Spinal cord (tissue), 10 donors: Measurements from ENCODE around the gene CUEDC1. TPM values are rescaled to one million over a fixed set of nuclear protein-coding genes. Genes with fewer than 3 reads are reported as not detected.
A peak's percentile ranks its signal among the peaks of the same experiment; 100 is the strongest.

Source experiments
- DNase-seq, 6 donors: peaks; one replicate each; pipeline versions ENCODE4 v3.0.0 to v3.0.0-alpha.2; 2013 to 2015; ENCODE audit warnings: low spot score in 6 of 6, low read depth in 4 of 6
- H3K27ac ChIP-seq: one replicate; pipeline ENCODE4 v1.5.1; 2013; ENCODE audit warnings: low read depth, low read length, control low read depth
- H3K27me3 ChIP-seq: one replicate; pipeline ENCODE4 v1.6.1; 2013; ENCODE audit warnings: low read length; ENCODE audit not compliant: control insufficient read depth, insufficient read depth
- H3K36me3 ChIP-seq: one replicate; pipeline ENCODE4 v1.6.1; 2013; ENCODE audit warnings: low read length; ENCODE audit not compliant: control insufficient read depth, insufficient read depth
- H3K4me1 ChIP-seq: one replicate; pipeline ENCODE4 v1.6.1; 2013; ENCODE audit warnings: low read length; ENCODE audit not compliant: control insufficient read depth, insufficient read depth
- H3K4me3 ChIP-seq: one replicate; pipeline ENCODE4 v1.5.1; 2013; ENCODE audit warnings: low read depth, low read length, control low read depth
- H3K9me3 ChIP-seq: one replicate; pipeline ENCODE4 v1.6.1; 2013; ENCODE audit warnings: low read length; ENCODE audit not compliant: control insufficient read depth, insufficient read depth
- WGBS: methylation state at CpG from one replicate; pipeline ENCODE4 v1.1.5; 2013; ENCODE audit warnings: missing lambda C conversion rate; ENCODE audit not compliant: insufficient coverage; 5-methylcytosine and 5-hydroxymethylcytosine counted together
- polyA plus RNA-seq, 2 donors: library from polyadenylated mRNA; unstranded; fragments of 120-200 nt; gene quantifications; one replicate each; pipeline ENCODE4 v1.2.1, GENCODE V29; 2013; ENCODE audit not compliant: insufficient read length in 2 of 2
- total RNA-seq, 2 donors: library from RNA; depleted of rRNA in 1 of 2; stranded (reverse); fragments of 120-200 nt in 1 of 2; fragments of >200 nt in 1 of 2; gene quantifications; one replicate each; pipeline versions ENCODE4 v1.2.3 to v1.2.4, GENCODE V29; 2013 to 2014
- donor health status: healthy.

CUEDC1 gene
- total and polyA plus RNA-seq, 4 donors, result 14.0 to 111 (median 63.8) TPM

- Histone ChIP-seq H3K36me3 (peaks cover 97% of the 10 kb centered on the region), H3K27me3 (no peaks in the 10 kb centered on the region), H3K4me1 (peaks cover 43% of the 10 kb centered on the region), H3K9me3 (no peaks in the 10 kb centered on the region), H3K27ac (peak overlapping the region; percentile 7), H3K4me3 (no peak overlapping the region)
- 77% methylated on average over 11 of the region's 13 CpGs for WGBS
- peak in 1 of 6 donors; percentile 4 for DNase-seq
Observed at GRCh38 chr17:57868910-57869616, 86.1 kb downstream of the CUEDC1 start.

- Histone ChIP-seq H3K27me3 (no peaks in the 10 kb centered on the region), H3K9me3 (no peaks in the 10 kb centered on the region), H3K36me3 (peaks cover 96% of the 10 kb centered on the region), H3K4me1 (peaks cover 39% of the 10 kb centered on the region), H3K4me3 (no peak overlapping the region), H3K27ac (peak overlapping the region; percentile 36)
- 37% methylated on average over 13 of the region's 23 CpGs for WGBS
- DNase-seq, result peak in 2 of 6 donors; percentile 44 to 60
Observed at GRCh38 chr17:57868007-57868909, 87.0 kb downstream of the CUEDC1 start.

GRCh38 chr17:57867126-57867525, 88.1 kb downstream of the CUEDC1 start:
- Histone ChIP-seq H3K4me3 (no peak overlapping the region), H3K36me3 (peaks cover 95% of the 10 kb centered on the region), H3K4me1 (peaks cover 39% of the 10 kb centered on the region), H3K9me3 (no peaks in the 10 kb centered on the region), H3K27me3 (no peaks in the 10 kb centered on the region), H3K27ac (no peak overlapping the region)
- WGBS, result over 99% methylated on average over 9 of the region's 10 CpGs
- no peak for DNase-seq

GRCh38 chr17:57866723-57867122, 88.5 kb downstream of the CUEDC1 start:
- 100% methylated on average over 4 of the region's 5 CpGs for WGBS
- peaks cover 93% of the 10 kb centered on the region for H3K36me3 ChIP-seq
- no peak overlapping the region for H3K4me3 ChIP-seq
- H3K27me3 ChIP-seq, result no peaks in the 10 kb centered on the region
- no peaks in the 10 kb centered on the region for H3K9me3 ChIP-seq
- peaks cover 40% of the 10 kb centered on the region for H3K4me1 ChIP-seq
- DNase-seq, result no peak
- no peak overlapping the region for H3K27ac ChIP-seq

GRCh38 chr17:57866319-57866718, 88.9 kb downstream of the CUEDC1 start:
- Histone ChIP-seq H3K36me3 (peaks cover 91% of the 10 kb centered on the region), H3K27me3 (no peaks in the 10 kb centered on the region), H3K9me3 (no peaks in the 10 kb centered on the region), H3K4me1 (peaks cover 44% of the 10 kb centered on the region), H3K4me3 (no peak overlapping the region), H3K27ac (no peak overlapping the region)
- WGBS, result 97% methylated on average over 9 of the region's 10 CpGs
- DNase-seq, result no peak

GRCh38 chr17:57864273-57864672, 90.9 kb downstream of the CUEDC1 start:
- Histone ChIP-seq H3K4me1 (peaks cover 54% of the 10 kb centered on the region), H3K4me3 (no peak overlapping the region), H3K36me3 (peaks cover 78% of the 10 kb centered on the region), H3K27me3 (no peaks in the 10 kb centered on the region), H3K9me3 (no peaks in the 10 kb centered on the region), H3K27ac (no peak overlapping the region)
- DNase-seq, result no peak
- WGBS, result 69% methylated on average over 8 of the region's 8 CpGs

- H3K27me3 ChIP-seq, result no peaks in the 10 kb centered on the region
- no peaks in the 10 kb centered on the region for H3K9me3 ChIP-seq
- H3K4me3 ChIP-seq, result no peak overlapping the region
- 61% methylated on average over 9 of the region's 16 CpGs for WGBS
- peak overlapping the region; percentile 61 for H3K27ac ChIP-seq
- DNase-seq, result no peak
- peaks cover 66% of the 10 kb centered on the region for H3K36me3 ChIP-seq
- H3K4me1 ChIP-seq, result peaks cover 45% of the 10 kb centered on the region
Observed at GRCh38 chr17:57862694-57863667, 92.2 kb downstream of the CUEDC1 start.

GRCh38 chr17:57861790-57862693, 93.2 kb downstream of the CUEDC1 start:
- peak overlapping the region; percentile 61 for H3K27ac ChIP-seq
- whole genome bisulfite sequencing, result 15% methylated on average over 58 of the region's 58 CpGs
- no peak for DNase-seq

More at GRCh38 chr17:57861790-57862693, 93.2 kb downstream of the CUEDC1 start:
- Histone ChIP-seq H3K36me3 (peaks cover 57% of the 10 kb centered on the region), H3K4me3 (peak overlapping the region; percentile 32), H3K9me3 (no peaks in the 10 kb centered on the region), H3K4me1 (peaks cover 44% of the 10 kb centered on the region), H3K27me3 (no peaks in the 10 kb centered on the region)
